ENCODE data around the gene MAPK8. TPM values are rescaled to one million over a fixed set of nuclear protein-coding genes. Genes with fewer than 3 reads are reported as not detected.
A peak's percentile ranks its signal among the peaks of the same experiment; 100 is the strongest.

The MAPK8 gene
- total RNA-seq, 1 donor from 2014 or later = 22.4 TPM

GRCh38 chr10:48291190-48291589 lies 15.3 kb upstream of the MAPK8 start:
- DNase-seq (ENCODE audit: low spot score) (no peak), ATAC-seq (no peak)

DNA sequence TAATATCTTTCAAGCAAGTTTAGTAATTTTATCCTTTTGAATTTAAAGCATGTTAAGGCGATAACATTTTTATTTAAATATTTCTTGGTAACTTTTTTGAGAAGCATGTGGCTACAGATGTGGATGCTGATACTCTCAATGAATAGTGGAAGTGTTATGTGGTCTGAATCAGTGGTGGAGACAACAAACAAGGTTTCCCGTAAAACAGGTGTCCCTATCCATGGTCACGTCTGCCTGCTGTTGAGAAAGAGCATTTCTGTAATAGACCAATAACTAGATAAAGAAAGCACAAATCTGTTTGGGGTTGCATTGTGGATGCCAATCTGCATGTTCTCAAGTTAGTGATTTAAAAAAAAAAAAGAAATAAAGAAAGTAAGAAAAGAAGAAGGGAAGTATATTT lies 13.9 kb upstream of the MAPK8 start:
- DNase-seq (ENCODE audit: low spot score) (no peak), ATAC-seq (no peak)

- ATAC-seq = no peak
- DNase-seq (ENCODE audit: low spot score) = no peak
These were observed 12.0 kb upstream of the MAPK8 start for GRCh38 chr10:48294431-48294830.

GRCh38 chr10:48296576-48297098 lies 9.8 kb upstream of the MAPK8 start:
- ATAC-seq (no peak), DNase-seq (ENCODE audit: low spot score) (no peak)

- DNase-seq (ENCODE audit: low spot score) = no peak
- no peak for ATAC-seq
These were observed 7.4 kb upstream of the MAPK8 start for GRCh38 chr10:48299066-48299465.

DNA sequence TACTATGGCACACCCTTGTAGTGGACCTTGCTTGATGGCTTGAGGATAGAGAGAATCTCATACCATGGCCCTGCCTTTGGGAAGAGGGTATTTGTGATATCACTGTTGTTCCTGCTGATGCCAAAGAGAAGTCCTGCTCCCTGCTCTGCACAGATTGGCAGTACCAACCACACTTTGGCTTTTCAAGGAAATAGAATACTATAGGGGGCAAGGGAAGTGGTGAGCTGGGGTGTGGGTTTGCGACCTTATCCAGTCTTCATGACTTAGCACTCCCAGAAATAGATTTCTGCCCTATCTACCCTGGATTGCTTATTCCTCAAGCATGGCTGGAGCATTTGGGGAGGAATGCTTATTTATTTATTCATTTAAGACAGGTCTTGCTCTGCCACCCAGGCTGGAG lies 6.8 kb upstream of the MAPK8 start:
- no peak for DNase-seq (ENCODE audit: low spot score)
- no peak for ATAC-seq

DNA sequence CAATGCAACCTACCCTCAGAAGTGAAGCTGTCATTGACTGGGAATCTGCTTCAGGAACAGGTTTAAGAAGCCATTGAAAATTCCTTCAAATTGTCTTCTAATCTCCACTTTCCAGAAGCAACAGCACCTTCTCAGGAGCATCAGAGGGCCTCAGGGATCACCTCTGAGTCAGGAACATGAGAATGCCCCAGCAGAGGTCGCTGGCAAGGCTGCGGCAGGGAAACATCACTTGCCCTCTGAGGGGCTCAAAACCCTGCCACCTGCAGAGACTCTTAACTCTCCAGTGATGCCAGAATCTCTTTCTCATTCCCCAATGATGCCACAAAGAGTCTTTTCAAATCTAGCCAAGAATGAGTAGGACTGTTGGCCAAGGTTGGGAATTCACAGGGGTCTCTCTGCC lies 5.9 kb upstream of the MAPK8 start:
- DNase-seq (ENCODE audit: low spot score) (no peak), ATAC-seq (no peak)

GRCh38 chr10:48302515-48303476 lies 3.7 kb upstream of the MAPK8 start:
- DNase-seq (ENCODE audit: low spot score) = no peak
- ATAC-seq = no peak

DNA sequence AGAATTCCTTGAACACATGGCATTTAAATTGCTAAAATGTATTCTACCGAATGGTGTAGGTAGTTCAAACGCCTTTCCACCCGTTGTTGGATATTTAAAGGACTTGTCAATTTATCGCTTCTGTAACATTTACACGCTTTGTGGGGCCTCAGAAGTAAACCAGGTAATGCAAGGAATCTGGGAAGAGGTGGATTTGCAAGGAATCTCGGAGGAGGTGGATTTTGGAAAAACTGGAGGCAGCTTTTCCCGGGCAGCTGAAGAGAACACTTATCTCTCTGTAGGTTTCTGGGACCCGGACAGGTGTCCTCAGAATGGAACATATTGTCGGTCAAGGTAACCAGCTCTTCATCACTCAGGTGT lies 592 bp upstream of the MAPK8 start:
- DNase-seq (ENCODE audit: low spot score) = no peak
- no peak for ATAC-seq

GRCh38 chr10:48306870-48307710 lies 613 bp downstream of the MAPK8 start:
- peak; percentile 65 for ATAC-seq
- no peak for DNase-seq (ENCODE audit: low spot score)

- no peak for DNase-seq (ENCODE audit: low spot score)
- ATAC-seq = no peak
These were observed 1.2 kb downstream of the MAPK8 start for GRCh38 chr10:48307711-48308018.

GRCh38 chr10:48309711-48310226 lies 3.3 kb downstream of the MAPK8 start:
- DNase-seq (ENCODE audit: low spot score) = no peak
- ATAC-seq = peak; percentile 52

DNA sequence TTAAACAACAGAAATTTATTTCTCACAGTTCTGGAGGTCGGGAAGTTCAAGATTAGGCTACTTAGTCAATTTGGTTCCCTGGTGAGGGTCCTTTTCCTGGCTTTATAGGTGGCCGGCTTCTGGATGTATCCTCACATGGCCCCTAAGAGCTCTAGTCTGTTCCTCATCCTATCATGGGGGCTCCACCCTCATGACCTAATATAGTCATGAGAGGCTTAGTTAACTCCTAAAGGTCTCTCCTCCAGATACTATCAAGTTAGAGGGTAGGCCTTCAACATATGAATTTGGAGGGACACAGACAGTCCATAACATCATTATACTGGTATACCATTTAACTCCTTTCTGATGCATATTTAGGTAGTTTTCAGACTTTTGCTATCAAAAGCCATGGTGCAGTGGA lies 7.6 kb downstream of the MAPK8 start:
- ATAC-seq (no peak), DNase-seq (ENCODE audit: low spot score) (no peak)

DNA sequence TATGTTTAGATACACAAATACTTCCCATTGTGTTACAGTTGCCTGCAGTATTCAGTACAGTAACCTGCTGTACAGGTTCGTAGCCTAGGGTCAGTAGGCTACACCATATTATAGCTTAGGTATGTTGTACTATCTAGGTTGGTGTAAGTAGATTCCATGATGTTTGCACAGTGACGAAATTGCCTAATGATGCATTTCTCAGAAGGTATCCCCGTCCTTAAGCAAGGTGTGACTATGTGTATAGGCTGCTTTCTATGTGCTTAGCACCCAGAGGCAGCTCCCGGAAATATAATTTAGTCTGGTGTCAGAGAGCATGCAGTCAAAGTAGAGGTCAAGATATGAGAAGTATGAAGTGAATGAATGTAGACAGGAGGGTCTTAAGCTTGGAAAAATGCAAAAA lies 9.8 kb downstream of the MAPK8 start:
- no peak for ATAC-seq
- DNase-seq (ENCODE audit: low spot score) = no peak

- DNase-seq (ENCODE audit: low spot score) = no peak
- no peak for ATAC-seq
These were observed 11.0 kb downstream of the MAPK8 start for GRCh38 chr10:48317321-48317990.

- ATAC-seq (no peak), DNase-seq (ENCODE audit: low spot score) (no peak)
These were observed 15.5 kb downstream of the MAPK8 start for GRCh38 chr10:48322017-48322416.

GRCh38 chr10:48324580-48324979 lies 18.1 kb downstream of the MAPK8 start:
- no peak for DNase-seq (ENCODE audit: low spot score)
- ATAC-seq = no peak

DNA sequence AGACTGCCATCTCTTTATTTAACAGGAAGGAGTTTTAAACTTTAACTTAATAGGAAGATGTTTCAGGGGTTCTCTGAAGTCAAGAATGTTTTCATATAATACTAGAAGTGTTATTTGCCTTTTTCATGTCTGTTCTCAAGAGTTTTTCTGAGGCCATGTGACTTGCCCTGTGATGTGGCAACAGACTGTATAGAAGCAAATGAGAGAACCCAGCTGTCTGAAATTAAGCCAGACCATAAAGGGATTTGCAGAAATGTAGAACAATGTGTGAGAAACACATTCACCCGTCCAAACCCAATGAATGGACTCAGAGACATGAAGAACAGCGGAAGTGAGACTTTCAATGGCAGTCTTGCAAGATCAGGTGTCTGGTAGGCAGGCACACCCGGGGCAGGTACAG lies 23.8 kb downstream of the MAPK8 start:
- DNase-seq (ENCODE audit: low spot score) = no peak
- ATAC-seq = no peak

GRCh38 chr10:48331436-48331835 lies 25.0 kb downstream of the MAPK8 start:
- ATAC-seq (no peak), DNase-seq (ENCODE audit: low spot score) (no peak)

DNA sequence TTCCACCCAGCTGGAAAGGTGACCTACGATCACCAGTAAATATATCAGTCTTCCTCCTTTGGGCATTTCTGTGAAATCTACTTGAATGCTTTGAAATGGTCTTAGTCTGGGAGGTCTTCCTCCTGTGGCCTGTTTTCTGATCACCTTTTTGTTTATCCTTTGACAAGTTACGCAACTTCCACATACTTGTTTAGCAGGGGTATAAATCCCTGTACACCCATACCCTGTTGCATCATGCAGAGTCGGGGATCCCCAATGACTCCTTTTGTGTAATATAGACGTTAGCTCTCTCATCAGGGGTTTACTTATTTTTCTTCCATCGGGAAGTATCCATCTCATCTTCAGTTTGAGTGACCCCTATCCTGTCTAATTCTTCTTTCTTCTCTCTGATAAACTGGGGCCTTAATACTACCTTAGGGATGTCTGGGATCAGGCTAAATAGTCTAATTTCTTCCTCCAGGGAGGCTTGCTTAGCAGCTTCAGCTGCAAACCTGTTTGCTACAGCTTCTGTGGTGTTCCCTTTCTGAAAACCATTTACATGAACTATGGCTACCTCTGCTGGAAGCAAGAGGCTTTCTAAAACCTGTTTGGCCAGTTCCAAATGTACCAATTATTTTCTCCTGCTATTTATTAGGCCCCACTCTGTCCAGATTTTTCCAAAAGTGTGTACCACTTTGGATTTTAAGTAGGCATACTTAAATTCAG lies 25.8 kb downstream of the MAPK8 start:
- ATAC-seq (no peak), DNase-seq (ENCODE audit: low spot score) (no peak)

DNA sequence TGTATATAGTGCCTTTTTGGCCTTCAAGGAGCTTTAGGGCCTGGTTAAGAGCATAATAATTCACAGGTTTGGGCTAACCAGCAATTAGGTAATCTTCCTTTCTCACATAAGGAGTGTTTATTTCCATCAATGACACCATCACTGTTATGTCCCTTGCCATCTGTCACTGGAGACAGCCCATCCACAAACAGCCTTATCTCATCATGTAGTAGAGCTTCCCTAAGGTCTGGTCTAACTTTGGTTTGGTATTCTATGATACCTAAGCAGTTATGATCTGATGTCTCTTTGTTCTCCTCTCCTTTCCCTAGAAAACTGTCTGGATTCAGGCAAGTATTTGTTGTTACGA lies 26.4 kb downstream of the MAPK8 start:
- no peak for ATAC-seq

More for the DNA sequence above, 26.4 kb downstream of the MAPK8 start:
- no peak for DNase-seq (ENCODE audit: low spot score)
